Measurements from ENCODE around the gene HAUS7. TPM values are rescaled to one million over a fixed set of nuclear protein-coding genes. Genes with fewer than 3 reads are reported as not detected.

HAUS7 gene
- total RNA-seq, 1 donor from 2014 or later, result 32.5 TPM

GRCh38 chrX:153458476-153458875 is 11.9 kb downstream of the HAUS7 start:
- DNase-seq (ENCODE audit: extremely low spot score, unreplicated experiment), result no peak
- no peak overlapping the region for H3K27ac Mint-ChIP-seq
- no peaks in the 10 kb centered on the region for H3K9me3 Mint-ChIP-seq
- no peaks in the 10 kb centered on the region for H3K4me1 Mint-ChIP-seq (ENCODE audit: unreplicated experiment)
- H3K36me3 Mint-ChIP-seq, result no peaks in the 10 kb centered on the region
- H3K4me3 Mint-ChIP-seq, result no peak overlapping the region
- no peak for TF ChIP-seq CTCF (conservative IDR thresholded peaks at IDR 0.05)
- H3K27me3 Mint-ChIP-seq, result no peaks in the 10 kb centered on the region

GRCh38 chrX:153457827-153458466 is 12.4 kb downstream of the HAUS7 start:
- Mint-ChIP-seq H3K36me3 (no peaks in the 10 kb centered on the region), H3K27ac (no peak overlapping the region), H3K27me3 (no peaks in the 10 kb centered on the region), H3K4me3 (no peak overlapping the region), H3K4me1 (ENCODE audit: unreplicated experiment) (no peaks in the 10 kb centered on the region), H3K9me3 (no peaks in the 10 kb centered on the region)
- no peak for TF ChIP-seq CTCF (conservative IDR thresholded peaks at IDR 0.05)
- no peak for DNase-seq (ENCODE audit: extremely low spot score, unreplicated experiment)

- no peak for DNase-seq (ENCODE audit: extremely low spot score, unreplicated experiment)
- no peak for TF ChIP-seq CTCF (conservative IDR thresholded peaks at IDR 0.05)
- no peaks in the 10 kb centered on the region for H3K36me3 Mint-ChIP-seq
Measured at GRCh38 chrX:153457136-153457825, 13.1 kb downstream of the HAUS7 start.

GRCh38 chrX:153456704-153457103 is 13.7 kb downstream of the HAUS7 start:
- H3K9me3 Mint-ChIP-seq, result no peaks in the 10 kb centered on the region
- TF ChIP-seq CTCF (conservative IDR thresholded peaks at IDR 0.05), result no peak
- no peaks in the 10 kb centered on the region for H3K36me3 Mint-ChIP-seq
- H3K27ac Mint-ChIP-seq, result no peak overlapping the region
- no peak for DNase-seq (ENCODE audit: extremely low spot score, unreplicated experiment)
- no peaks in the 10 kb centered on the region for H3K27me3 Mint-ChIP-seq
- no peaks in the 10 kb centered on the region for H3K4me1 Mint-ChIP-seq (ENCODE audit: unreplicated experiment)
- H3K4me3 Mint-ChIP-seq, result no peak overlapping the region

More at GRCh38 chrX:153457136-153457825, 13.1 kb downstream of the HAUS7 start:
- no peak overlapping the region for H3K27ac Mint-ChIP-seq
- no peaks in the 10 kb centered on the region for H3K27me3 Mint-ChIP-seq
- no peak overlapping the region for H3K4me3 Mint-ChIP-seq
- no peaks in the 10 kb centered on the region for H3K9me3 Mint-ChIP-seq
- no peaks in the 10 kb centered on the region for H3K4me1 Mint-ChIP-seq (ENCODE audit: unreplicated experiment)

GRCh38 chrX:153456161-153456560 is 14.2 kb downstream of the HAUS7 start:
- no peak overlapping the region for H3K4me3 Mint-ChIP-seq
- H3K27ac Mint-ChIP-seq, result no peak overlapping the region

More at GRCh38 chrX:153456161-153456560, 14.2 kb downstream of the HAUS7 start:
- H3K36me3 Mint-ChIP-seq, result peaks cover 2% of the 10 kb centered on the region
- TF ChIP-seq CTCF (conservative IDR thresholded peaks at IDR 0.05), result no peak
- no peaks in the 10 kb centered on the region for H3K9me3 Mint-ChIP-seq
- H3K27me3 Mint-ChIP-seq, result no peaks in the 10 kb centered on the region
- no peak for DNase-seq (ENCODE audit: extremely low spot score, unreplicated experiment)
- H3K4me1 Mint-ChIP-seq (ENCODE audit: unreplicated experiment), result no peaks in the 10 kb centered on the region

Measured in type B pancreatic cell (in vitro differentiated cells).